ENCODE data around the gene BCL3. TPM values are rescaled to one million over a fixed set of nuclear protein-coding genes. Genes with fewer than 3 reads are reported as not detected.

Gene BCL3
- total and polyA plus RNA-seq, 7 donors: 5.7 to 36.4 (median 13.3) TPM

GRCh38 chr19:44723952-44724319 lies 24.6 kb upstream of the BCL3 start:
- 4 to 8% (median 4%) methylated on average over 7 of the region's 7 CpGs for WGBS, 3 donors
- Histone ChIP-seq H3K4me1 (peaks cover 6% of the 10 kb centered on the region), H3K9me3 (no peaks in the 10 kb centered on the region), H3K27me3 (ENCODE audit: insufficient read depth in 3 of 3, low read length in 2 of 3) (no peaks in the 10 kb centered on the region), H3K4me3 (no peak overlapping the region), H3K36me3 (ENCODE audit: insufficient read depth in 1 of 2, low read depth in 1 of 2) (no peaks in the 10 kb centered on the region), H3K27ac (peak overlapping the region; percentile 62)
- peak; percentile 100 for TF ChIP-seq CTCF (IDR thresholded peaks at IDR 0.05)
- ATAC-seq (peak; percentile 91 to 98 (median 94)), DNase-seq (peak; percentile 84 to 90)
- intact Hi-C loops (cut with DNase I): loop anchor here (1.0 to 10.0 kb wide), 4 partner anchors 37 to 121 kb away; partner anchors contain the start of gene NECTIN2 (in 1 of the 2)

GRCh38 chr19:44725251-44725650 lies 23.3 kb upstream of the BCL3 start:
- Histone ChIP-seq H3K27ac (no peak overlapping the region), H3K9me3 (no peaks in the 10 kb centered on the region), H3K27me3 (ENCODE audit: insufficient read depth in 3 of 3, low read length in 2 of 3) (no peaks in the 10 kb centered on the region), H3K36me3 (ENCODE audit: insufficient read depth in 1 of 2, low read depth in 1 of 2) (no peaks in the 10 kb centered on the region), H3K4me1 (peaks cover 6% of the 10 kb centered on the region), H3K4me3 (no peak overlapping the region)
- intact Hi-C loops (cut with DNase I): loop anchor here in 1 of 2 donors (10.0 kb wide), 1 partner anchor 120 kb away; the partner anchor contains the start of gene NECTIN2
- no peak for TF ChIP-seq CTCF (IDR thresholded peaks at IDR 0.05)
- ATAC-seq (peak in 2 of 4 donors; percentile 27 to 53), DNase-seq (no peak)
- WGBS, 3 donors: 18 to 29% (median 22%) methylated on average over 18 of the region's 18 CpGs

DNA sequence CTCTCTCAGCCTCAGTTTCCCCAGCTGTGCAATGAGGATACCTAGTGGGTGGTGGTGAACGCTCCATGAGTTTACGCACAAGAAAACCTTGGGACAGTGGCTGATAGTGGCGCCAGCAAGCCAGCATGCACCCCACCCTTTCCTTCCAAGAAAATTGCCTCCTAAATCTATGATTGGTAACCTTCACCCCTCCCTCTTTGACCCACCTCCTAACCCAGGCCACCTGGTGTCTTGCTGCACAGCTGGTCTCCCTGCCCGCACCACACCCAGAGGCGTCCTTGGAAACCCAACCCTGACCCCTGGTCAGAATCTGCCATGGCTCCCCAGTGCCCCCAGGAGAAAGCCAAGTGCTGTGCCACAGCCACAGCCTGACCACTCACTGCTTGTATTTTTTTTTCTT lies 22.8 kb upstream of the BCL3 start:
- Histone ChIP-seq H3K9me3 (no peaks in the 10 kb centered on the region), H3K27ac (no peak overlapping the region), H3K36me3 (ENCODE audit: insufficient read depth in 1 of 2, low read depth in 1 of 2) (no peaks in the 10 kb centered on the region), H3K4me3 (no peak overlapping the region), H3K4me1 (peaks cover 6% of the 10 kb centered on the region), H3K27me3 (ENCODE audit: insufficient read depth in 3 of 3, low read length in 2 of 3) (no peaks in the 10 kb centered on the region)
- no peak for TF ChIP-seq CTCF (IDR thresholded peaks at IDR 0.05)
- ATAC-seq (no peak), DNase-seq (no peak)
- WGBS, 3 donors: 78 to 85% (median 80%) methylated on average over 5 of the region's 5 CpGs
- intact Hi-C loops (cut with DNase I): loop anchor here in 1 of 2 donors (10.0 kb wide), 1 partner anchor 119 kb away; the partner anchor contains the start of gene NECTIN2

DNA sequence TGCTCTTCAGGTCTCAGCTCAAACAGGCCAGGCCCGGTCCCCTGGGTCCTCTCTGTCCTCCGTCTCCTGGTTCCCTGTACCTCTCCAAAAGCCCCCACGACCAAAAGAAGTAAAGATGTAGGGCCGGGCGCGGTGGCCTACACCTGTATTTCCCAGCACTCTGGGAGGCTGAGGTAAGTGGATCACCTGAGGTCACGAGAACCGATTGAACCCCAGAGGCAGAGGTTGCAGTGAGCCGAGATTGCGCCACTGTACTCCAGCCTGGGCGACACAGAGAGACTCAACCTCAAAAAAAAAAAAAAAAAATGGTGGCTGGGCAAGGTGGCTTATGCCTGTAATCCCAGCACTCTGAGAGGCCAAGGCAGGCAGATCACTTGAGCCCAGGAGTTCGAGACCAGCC lies 22.0 kb upstream of the BCL3 start:
- Histone ChIP-seq H3K4me3 (no peak overlapping the region), H3K27ac (no peak overlapping the region), H3K4me1 (peaks cover 6% of the 10 kb centered on the region), H3K27me3 (ENCODE audit: insufficient read depth in 3 of 3, low read length in 2 of 3) (no peaks in the 10 kb centered on the region), H3K9me3 (no peaks in the 10 kb centered on the region), H3K36me3 (ENCODE audit: insufficient read depth in 1 of 2, low read depth in 1 of 2) (no peaks in the 10 kb centered on the region)
- DNase-seq (no peak), ATAC-seq (no peak)
- intact Hi-C loops (cut with DNase I): loop anchor here in 1 of 2 donors (10.0 kb wide), 1 partner anchor 118 kb away; the partner anchor contains the start of gene NECTIN2
- no peak for TF ChIP-seq CTCF (IDR thresholded peaks at IDR 0.05)
- 93 to 96% (median 95%) methylated on average over 12 of the region's 12 CpGs for WGBS, 3 donors

DNA sequence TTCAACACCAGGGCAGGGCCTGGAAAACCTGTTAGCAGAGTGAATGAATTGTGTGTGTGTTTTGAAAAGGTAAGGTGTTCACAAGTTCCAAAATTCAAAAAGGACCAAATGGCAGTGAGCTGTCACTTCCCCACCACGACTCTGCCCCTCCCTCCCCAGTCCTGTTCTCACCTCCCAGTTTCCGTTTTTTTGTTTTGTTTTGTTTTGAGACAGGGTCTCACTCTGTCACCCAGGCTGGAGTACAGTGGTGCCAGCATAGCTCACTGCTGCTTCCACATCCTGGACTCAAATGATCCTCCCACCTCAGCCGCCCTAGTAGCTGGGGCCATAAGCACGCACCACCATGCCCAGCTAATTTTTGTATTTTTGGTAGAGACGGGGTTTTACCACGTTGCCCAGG lies 20.3 kb upstream of the BCL3 start:
- WGBS, 3 donors: 64 to 81% (median 78%) methylated on average over 6 of the region's 6 CpGs
- no peaks in the 10 kb centered on the region for H3K36me3 ChIP-seq (ENCODE audit: insufficient read depth in 1 of 2, low read depth in 1 of 2)
- no peaks in the 10 kb centered on the region for H3K9me3 ChIP-seq
- no peak overlapping the region for H3K4me3 ChIP-seq
- H3K4me1 ChIP-seq: peaks cover 6% of the 10 kb centered on the region
- ATAC-seq: no peak
- intact Hi-C loops (cut with DNase I): loop anchor here in 1 of 2 donors (10.0 kb wide), 1 partner anchor 117 kb away; the partner anchor contains the start of gene NECTIN2
- no peak for DNase-seq
- no peaks in the 10 kb centered on the region for H3K27me3 ChIP-seq (ENCODE audit: insufficient read depth in 3 of 3, low read length in 2 of 3)
- TF ChIP-seq CTCF (IDR thresholded peaks at IDR 0.05): no peak
- no peak overlapping the region for H3K27ac ChIP-seq
